ENCODE results near the gene PRC1. TPM values are rescaled to one million over a fixed set of nuclear protein-coding genes. Genes with fewer than 3 reads are reported as not detected.
A peak's percentile ranks its signal among the peaks of the same experiment; 100 is the strongest.

The PRC1 gene
- total and polyA plus RNA-seq, 2 of the 13 experiments (the other 11 are each of a cell fraction or from before 2014, with no cell fraction given), result 137 to 162 TPM

- TF ChIP-seq EP300 (IDR thresholded peaks at IDR 0.05; ENCODE audit: low read depth in 2 of 2, low read length in 2 of 2) (no peak), EP300 (CRISPR knock-in tag; IDR thresholded peaks at IDR 0.05; ENCODE audit: borderline replicate concordance) (no peak), ZBTB38 (CRISPR knock-in tag; IDR thresholded peaks at IDR 0.05) (peak; percentile 73), ESRRA (CRISPR knock-in tag; IDR thresholded peaks at IDR 0.05; ENCODE audit: low read depth) (peak; percentile 46; the same call in 1 of the 2 replicates), ZIK1 (CRISPR knock-in tag; IDR thresholded peaks at IDR 0.05; ENCODE audit: borderline replicate concordance, low read depth) (0 out of 2 replicates have a peak, but pooled peaks have one; percentile 22), MTF2 (CRISPR knock-in tag; IDR thresholded peaks at IDR 0.05; ENCODE audit: borderline replicate concordance) (no peak), HMGXB3 (CRISPR knock-in tag; IDR thresholded peaks at IDR 0.05; ENCODE audit: borderline replicate concordance) (no peak), ZNF124 (CRISPR knock-in tag; IDR thresholded peaks at IDR 0.05) (no peak), ERF (CRISPR knock-in tag; IDR thresholded peaks at IDR 0.05) (peak; percentile 47; the same call in 1 of the 2 replicates), MXI1 (IDR thresholded peaks at IDR 0.05; ENCODE audit: borderline replicate concordance, low read depth, low read length) (peak; percentile 18; the same call in 1 of the 3 replicates), KDM5A (IDR thresholded peaks at IDR 0.05; ENCODE audit: borderline replicate concordance, low read length) (no peak), ZNF264 (CRISPR knock-in tag; IDR thresholded peaks at IDR 0.05) (no peak), ZNF574 (CRISPR knock-in tag; IDR thresholded peaks at IDR 0.05) (peak; percentile 76), CREB1 (IDR thresholded peaks at IDR 0.05) (peak; percentile 27; the same call in 1 of the 2 replicates), CREB1 (CRISPR knock-in tag; IDR thresholded peaks at IDR 0.05) (no peak), TFDP1 (CRISPR knock-in tag; IDR thresholded peaks at IDR 0.05; ENCODE audit: borderline replicate concordance) (peak; percentile 73; the same call in 1 of the 2 replicates)
These were observed 38.8 kb upstream of the PRC1 start (continued) for GRCh38 chr15:91032919-91033803.

All from HepG2 (cell line).